Loucy (cell line): ENCODE measurements around the gene MLF2.

Source experiments
- H2AFZ ChIP-seq: fragments of 200-600 bp; sonication (generic); 2 replicates; pipeline ENCODE4 v1.6.0; 2016; ENCODE audit warnings: antibody characterized with exemption, mild to moderate bottlenecking, low read length, moderate library complexity
- H3F3A ChIP-seq: fragments of 200-600 bp; 2 replicates; pipeline ENCODE4 v1.6.0; 2016; ENCODE audit warnings: antibody characterized with exemption, low read depth, mild to moderate bottlenecking
- H3K27me3 ChIP-seq: fragments of 200-600 bp; sonication (generic); 2 replicates; pipeline ENCODE4 v1.6.1; 2014; ENCODE audit warnings: low read length, mild to moderate bottlenecking; ENCODE audit not compliant: insufficient read depth, poor library complexity, severe bottlenecking
- H3K36me3 ChIP-seq: fragments of 200-600 bp; sonication (generic); 2 replicates; pipeline ENCODE4 v1.6.1; 2016; ENCODE audit warnings: low read length; ENCODE audit not compliant: insufficient read depth
- H3K4me1 ChIP-seq: fragments of 200-600 bp; sonication (generic); 2 replicates; pipeline ENCODE4 v1.5.1; 2014; ENCODE audit warnings: low read length, mild to moderate bottlenecking; ENCODE audit not compliant: insufficient read depth, poor library complexity, severe bottlenecking
- H3K4me2 ChIP-seq: fragments of 200-600 bp; sonication (generic); 2 replicates; pipeline ENCODE4 v1.6.0; 2014; ENCODE audit warnings: antibody characterized with exemption, low read length, low read depth, mild to moderate bottlenecking; ENCODE audit not compliant: poor library complexity, severe bottlenecking
- H3K4me3 ChIP-seq: fragments of 200-600 bp; sonication (generic); 2 replicates; pipeline ENCODE4 v1.5.1; 2014; ENCODE audit warnings: low read length, mild to moderate bottlenecking, mixed read lengths; ENCODE audit not compliant: poor library complexity, severe bottlenecking
- H3K79me2 ChIP-seq: fragments of 200-600 bp; sonication (generic); 2 replicates; pipeline ENCODE4 v1.6.1; 2014; ENCODE audit warnings: low read length; ENCODE audit not compliant: insufficient read depth
- H3K9ac ChIP-seq: fragments of 200-600 bp; sonication (generic); 2 replicates; pipeline ENCODE4 v1.6.0; 2014; ENCODE audit warnings: mild to moderate bottlenecking, low read depth, low read length, moderate library complexity; ENCODE audit not compliant: poor library complexity, severe bottlenecking
- H3K9me2 ChIP-seq: fragments of 200-600 bp; sonication (generic); replicated peaks from 2 replicates; pipeline ENCODE4 v1.6.1; 2016; ENCODE audit warnings: low read depth, low read length, mixed read lengths
- H3K9me3 ChIP-seq: fragments of 200-600 bp; sonication (generic); 2 replicates; pipeline ENCODE4 v1.6.1; 2014; ENCODE audit warnings: mild to moderate bottlenecking, antibody characterized with exemption, low read length, low read depth; ENCODE audit not compliant: insufficient read depth
- H4K20me1 ChIP-seq: fragments of 200-600 bp; sonication (generic); 2 replicates; pipeline ENCODE4 v1.6.0; 2014; ENCODE audit warnings: antibody characterized with exemption, low read length, mild to moderate bottlenecking; ENCODE audit not compliant: insufficient read depth, poor library complexity, severe bottlenecking
- CTCF ChIP-seq: fragments of 200-600 bp; sonication (generic); conservative IDR thresholded peaks from 2 replicates; pipeline ENCODE4 v1.5.1; 2014; ENCODE audit warnings: mild to moderate bottlenecking, antibody characterized with exemption, low read length
- EZH2phosphoT487 ChIP-seq: fragments of 200-600 bp; IDR thresholded peaks from 2 replicates; pipeline ENCODE4 v1.6.1; 2018; ENCODE audit warnings: antibody characterized with exemption, mild to moderate bottlenecking, moderate library complexity, borderline replicate concordance

The MLF2 gene

GRCh38 chr12:6699989-6700645 lies 52.8 kb downstream of the MLF2 start:
- TF ChIP-seq EZH2phosphoT487 (no peak), CTCF (no peak)
- no peaks in the 10 kb centered on the region for H4K20me1 ChIP-seq
- peaks cover 11% of the 10 kb centered on the region for H3K4me1 ChIP-seq
- H3K36me3 ChIP-seq = no peaks in the 10 kb centered on the region
- H3K9me2 ChIP-seq = no peaks in the 10 kb centered on the region
- H3F3A ChIP-seq = no peaks in the 10 kb centered on the region
- no peak overlapping the region for H3K4me2 ChIP-seq
- no peaks in the 10 kb centered on the region for H3K9me3 ChIP-seq
- no peak overlapping the region for H3K9ac ChIP-seq
- H3K27me3 ChIP-seq = no peaks in the 10 kb centered on the region
- no peak overlapping the region for H2AFZ ChIP-seq
- no peak overlapping the region for H3K4me3 ChIP-seq
- H3K79me2 ChIP-seq = no peaks in the 10 kb centered on the region

- H3K27me3 ChIP-seq = no peaks in the 10 kb centered on the region
- H3K9me3 ChIP-seq = no peaks in the 10 kb centered on the region
- H3K79me2 ChIP-seq = no peaks in the 10 kb centered on the region
- no peak overlapping the region for H3K4me2 ChIP-seq
- H2AFZ ChIP-seq = no peak overlapping the region
- H3K4me1 ChIP-seq = peaks cover 18% of the 10 kb centered on the region
- H3K4me3 ChIP-seq = no peak overlapping the region
- H3K9ac ChIP-seq = no peak overlapping the region
- H3F3A ChIP-seq = no peaks in the 10 kb centered on the region
- no peaks in the 10 kb centered on the region for H4K20me1 ChIP-seq
- H3K36me3 ChIP-seq = no peaks in the 10 kb centered on the region
- no peaks in the 10 kb centered on the region for H3K9me2 ChIP-seq
- TF ChIP-seq EZH2phosphoT487 = no peak
- no peak for TF ChIP-seq CTCF
Observed at GRCh38 chr12:6699259-6699988, 53.5 kb downstream of the MLF2 start.

GRCh38 chr12:6698352-6699046 lies 54.4 kb downstream of the MLF2 start:
- Histone ChIP-seq H3K9ac (peak overlapping the region; percentile 11), H3K36me3 (no peaks in the 10 kb centered on the region), H3K4me3 (no peak overlapping the region)

More at GRCh38 chr12:6698352-6699046, 54.4 kb downstream of the MLF2 start:
- Histone ChIP-seq H3K79me2 (no peaks in the 10 kb centered on the region), H3F3A (no peaks in the 10 kb centered on the region), H2AFZ (no peak overlapping the region), H3K9me3 (no peaks in the 10 kb centered on the region), H3K9me2 (no peaks in the 10 kb centered on the region), H3K4me2 (no peak overlapping the region), H3K4me1 (peaks cover 18% of the 10 kb centered on the region), H4K20me1 (no peaks in the 10 kb centered on the region), H3K27me3 (no peaks in the 10 kb centered on the region)
- TF ChIP-seq CTCF = no peak
- no peak for TF ChIP-seq EZH2phosphoT487
